HepG2 (cell line): ENCODE data around the gene DENND4B. TPM values are rescaled to one million over a fixed set of nuclear protein-coding genes. Genes with fewer than 3 reads are reported as not detected.

Experiments used
- CREM ChIP-seq, 2 experiments: sonication (generic) in 1 of 2; formaldehyde crosslinking in 1 of 2; IDR thresholded peaks; 2 replicates each; pipeline versions ENCODE4 v1.4.0 to v1.6.1; 2016 to 2020; ENCODE audit warnings: antibody characterized with exemption in 1 of 2, mild to moderate bottlenecking in 1 of 2, missing genetic modification reagents in 1 of 2
- GATA4 ChIP-seq: sonication (generic); IDR thresholded peaks from 2 replicates; pipeline ENCODE4 v1.6.1; 2016; ENCODE audit warnings: antibody characterized with exemption, low read depth, borderline replicate concordance
- HDAC1 ChIP-seq: sonication (generic); formaldehyde crosslinking; IDR thresholded peaks from 2 replicates; pipeline ENCODE4 v1.5.1; 2020; ENCODE audit warnings: mild to moderate bottlenecking, missing genetic modification reagents
- HMGXB3 ChIP-seq: sonication (generic); formaldehyde crosslinking; IDR thresholded peaks from 2 replicates; pipeline ENCODE4 v1.4.0; 2020; ENCODE audit warnings: missing genetic modification reagents, borderline replicate concordance
- IRF2 ChIP-seq: IDR thresholded peaks from 2 replicates; pipeline ENCODE4 v1.6.1; 2018; ENCODE audit warnings: missing genetic modification reagents, missing compliant biosample characterization
- KMT2B ChIP-seq: IDR thresholded peaks from 2 replicates; pipeline ENCODE4 v1.6.1; 2016; ENCODE audit warnings: missing genetic modification reagents, missing compliant biosample characterization
- MXD1 ChIP-seq: sonication (generic); formaldehyde crosslinking; IDR thresholded peaks from 2 replicates; pipeline ENCODE4 v1.4.0; 2020; ENCODE audit warnings: mild to moderate bottlenecking, missing genetic modification reagents
- NR1H2 ChIP-seq: sonication (generic); formaldehyde crosslinking; IDR thresholded peaks from 2 replicates; pipeline ENCODE4 v1.8.1; 2022; ENCODE audit warnings: low read depth, missing genetic modification reagents, borderline replicate concordance
- RFX5 ChIP-seq: IDR thresholded peaks from 2 replicates; pipeline ENCODE4 v1.6.1; 2011; ENCODE audit warnings: low read depth, low read length, improper control_type of control experiment
- SMAD1 ChIP-seq: sonication (generic); formaldehyde crosslinking; IDR thresholded peaks from 2 replicates; pipeline ENCODE4 v1.4.0; 2020; ENCODE audit warnings: missing genetic modification reagents, low read depth, mild to moderate bottlenecking, borderline replicate concordance
- THAP11 ChIP-seq: IDR thresholded peaks from 2 replicates; pipeline ENCODE4 v1.6.1; 2016; ENCODE audit warnings: missing biosample characterization, missing genetic modification reagents
- ZBTB42 ChIP-seq: sonication (generic); formaldehyde crosslinking; IDR thresholded peaks from 2 replicates; pipeline ENCODE4 v1.5.0; 2020; ENCODE audit warnings: mild to moderate bottlenecking, missing genetic modification reagents
- ZFP90 ChIP-seq: sonication (generic); formaldehyde crosslinking; IDR thresholded peaks from 2 replicates; pipeline ENCODE4 v1.8.0; 2022; ENCODE audit warnings: missing genetic modification reagents, mild to moderate bottlenecking, inconsistent platforms, borderline replicate concordance
- ZFP91 ChIP-seq: sonication (generic); formaldehyde crosslinking; IDR thresholded peaks from 2 replicates; pipeline ENCODE4 v1.9.0; 2022; ENCODE audit warnings: missing genetic modification reagents, mild to moderate bottlenecking, borderline replicate concordance
- ZMYM4 ChIP-seq: sonication (generic); formaldehyde crosslinking; IDR thresholded peaks from 2 replicates; pipeline ENCODE4 v1.8.1; 2023; ENCODE audit warnings: mild to moderate bottlenecking, missing genetic modification reagents
- ZNF274 ChIP-seq: sonication (generic); formaldehyde crosslinking; IDR thresholded peaks from 2 replicates; pipeline ENCODE4 v1.5.1; 2020; ENCODE audit warnings: mild to moderate bottlenecking, missing genetic modification reagents
- ZNF337 ChIP-seq: sonication (generic); formaldehyde crosslinking; IDR thresholded peaks from 2 replicates; pipeline ENCODE4 v1.5.1; 2020; ENCODE audit warnings: missing genetic modification reagents, low read depth, mild to moderate bottlenecking, borderline replicate concordance
- ZNF33A ChIP-seq: sonication (generic); formaldehyde crosslinking; IDR thresholded peaks from 2 replicates; pipeline ENCODE4 v1.5.1; 2020; ENCODE audit warnings: missing genetic modification reagents, mild to moderate bottlenecking, moderate library complexity, borderline replicate concordance
- ZNF414 ChIP-seq: sonication (generic); formaldehyde crosslinking; IDR thresholded peaks from 2 replicates; pipeline ENCODE4 v1.5.0; 2020; ENCODE audit warnings: missing genetic modification reagents
- polyA plus RNA-seq, 8 experiments: library from polyadenylated mRNA; depleted of rRNA in 3 of 8; stranded (reverse) in 7 of 8; unstranded in 1 of 8; fragments of >200 nt; fragmentation: Illumina TruSeq in 4 of 8; extraction: Trizol in 4 of 8; gene quantifications; 2 replicates each; pipeline versions ENCODE4 v1.2.1 to v1.2.3, GENCODE V29; 2011 to 2016; ENCODE audit warnings: low read depth in 4 of 8, missing spikeins in 1 of 8, mixed read lengths in 1 of 8; ENCODE audit not compliant: insufficient read depth in 1 of 8
- total RNA-seq, 5 experiments: library from RNA; depleted of rRNA; stranded (reverse); fragments of >200 nt; fragmentation: Illumina TruSeq; extraction: Trizol; gene quantifications; 2 replicates each; pipeline ENCODE4 v1.2.3, GENCODE V29; 2016; ENCODE audit warnings: low read depth in 1 of 5

Gene DENND4B
- total and polyA plus RNA-seq, 2 of the 13 experiments (the other 11 are each of a cell fraction or from before 2014, with no cell fraction given): 15.1 to 20.3 TPM

GRCh38 chr1:153963030-153963849 lies 16.7 kb upstream of the DENND4B start, which contains the start of gene SLC39A1 (continued):
- TF ChIP-seq ZNF274 (CRISPR knock-in tag) (no peak), HMGXB3 (0 out of 2 replicates have a peak, but pooled peaks have one; percentile 26), ZMYM4 (CRISPR knock-in tag) (peak; percentile 42), MXD1 (CRISPR knock-in tag) (peak; percentile 73; the same call in 1 of the 2 replicates), KMT2B (0 out of 2 replicates have a peak, but pooled peaks have one; percentile 24), ZFP91 (CRISPR knock-in tag) (peak; percentile 46; the same call in 1 of the 2 replicates), ZNF33A (CRISPR knock-in tag) (no peak), CREM (IDR thresholded peaks at IDR 0.05) (peak; percentile 83), CREM (CRISPR knock-in tag; IDR thresholded peaks at IDR 0.05) (no peak), ZNF414 (CRISPR knock-in tag) (0 out of 2 replicates have a peak, but pooled peaks have one; percentile 50), GATA4 (peak; percentile 31; the same call in 1 of the 2 replicates), RFX5 (0 out of 2 replicates have a peak, but pooled peaks have one; percentile 31), ZBTB42 (CRISPR knock-in tag) (no peak), ZFP90 (CRISPR knock-in tag) (peak; percentile 24; the same call in 1 of the 2 replicates), NR1H2 (CRISPR knock-in tag) (no peak), SMAD1 (CRISPR knock-in tag) (no peak), ZNF337 (CRISPR knock-in tag) (no peak), HDAC1 (peak; percentile 49; the same call in 1 of the 2 replicates), THAP11 (CRISPR knock-in tag) (peak; percentile 85), IRF2 (CRISPR knock-in tag) (peak; percentile 13; the same call in 1 of the 2 replicates)
